Measurements from ENCODE around the gene C1GALT1.
"Not testable (repeated sequence)": the region's sequence is repeated elsewhere in the genome, so short reads cannot be mapped to it uniquely, and the experiment has no call there.

C1GALT1 gene

GRCh38 chr7:7178906-7179305 lies 3.4 kb upstream of the C1GALT1 start:
- H3K27me3 Mint-ChIP-seq = no peaks in the 10 kb centered on the region
- no peak for DNase-seq
- H3K4me3 Mint-ChIP-seq = no peak overlapping the region
- no peak overlapping the region for H3K27ac Mint-ChIP-seq
- CTCF ChIA-PET = interaction anchor here (0.8 to 1.0 kb wide), 2 partner anchors 15 to 76 kb away, joined by 3 to 4 read pairs; no protein-coding TSS in a partner anchor
- peaks cover 2% of the 10 kb centered on the region for H3K9me3 Mint-ChIP-seq
- peaks cover 23% of the 10 kb centered on the region for H3K4me1 Mint-ChIP-seq
- H3K36me3 Mint-ChIP-seq = peaks cover 11% of the 10 kb centered on the region

GRCh38 chr7:7180725-7181449 lies 1.5 kb upstream of the C1GALT1 start:
- peak overlapping the region; percentile 88 for H3K4me3 Mint-ChIP-seq
- CTCF ChIA-PET = interaction anchor here (0.9 to 2.6 kb wide), 9 partner anchors 20 to 495 kb away, joined by 3 to 14 read pairs (median 6); no protein-coding TSS in a partner anchor
- no peaks in the 10 kb centered on the region for H3K9me3 Mint-ChIP-seq

GRCh38 chr7:7181519-7182155 lies 707 bp upstream of the C1GALT1 start:
- Mint-ChIP-seq H3K27me3 (no peaks in the 10 kb centered on the region), H3K4me3 (peak overlapping the region; percentile 88), H3K27ac (peak overlapping the region; percentile 100), H3K4me1 (peaks cover 35% of the 10 kb centered on the region), H3K9me3 (no peaks in the 10 kb centered on the region), H3K36me3 (peaks cover 16% of the 10 kb centered on the region)
- peak; percentile 65 for DNase-seq
- CTCF ChIA-PET = interaction anchor here (0.7 to 2.6 kb wide), 14 partner anchors 13 to 494 kb away, joined by 3 to 14 read pairs (median 4); no protein-coding TSS in a partner anchor

More at GRCh38 chr7:7180725-7181449, 1.5 kb upstream of the C1GALT1 start:
- H3K27ac Mint-ChIP-seq = peak overlapping the region; percentile 100
- peaks cover 16% of the 10 kb centered on the region for H3K36me3 Mint-ChIP-seq
- DNase-seq = no peak
- peaks cover 39% of the 10 kb centered on the region for H3K4me1 Mint-ChIP-seq
- no peaks in the 10 kb centered on the region for H3K27me3 Mint-ChIP-seq

GRCh38 chr7:7183061-7183837 lies 905 bp downstream of the C1GALT1 start:
- CTCF ChIA-PET = interaction anchor here (0.6 to 1.6 kb wide), 2 partner anchors 18 to 80 kb away, joined by 3 to 8 read pairs; no protein-coding TSS in a partner anchor
- peak overlapping the region; percentile 88 for H3K4me3 Mint-ChIP-seq
- no peaks in the 10 kb centered on the region for H3K27me3 Mint-ChIP-seq
- H3K36me3 Mint-ChIP-seq = peaks cover 11% of the 10 kb centered on the region
- peaks cover 28% of the 10 kb centered on the region for H3K4me1 Mint-ChIP-seq
- peak; percentile 61 for DNase-seq
- peak overlapping the region; percentile 100 for H3K27ac Mint-ChIP-seq
- no peaks in the 10 kb centered on the region for H3K9me3 Mint-ChIP-seq

- CTCF ChIA-PET = interaction anchor here (0.6 to 1.6 kb wide), 2 partner anchors 18 to 81 kb away, joined by 3 to 8 read pairs; no protein-coding TSS in a partner anchor
- no peaks in the 10 kb centered on the region for H3K9me3 Mint-ChIP-seq
- peak overlapping the region; percentile 100 for H3K27ac Mint-ChIP-seq
- H3K4me1 Mint-ChIP-seq = peaks cover 30% of the 10 kb centered on the region
- no peak for DNase-seq
- no peaks in the 10 kb centered on the region for H3K27me3 Mint-ChIP-seq
- peaks cover 13% of the 10 kb centered on the region for H3K36me3 Mint-ChIP-seq
- peak overlapping the region; percentile 88 for H3K4me3 Mint-ChIP-seq
Observed at GRCh38 chr7:7183838-7184463, 1.6 kb downstream of the C1GALT1 start.

- no peak for DNase-seq
- Mint-ChIP-seq H3K27me3 (no peaks in the 10 kb centered on the region), H3K27ac (no peak overlapping the region), H3K4me3 (no peak overlapping the region), H3K36me3 (peaks cover 17% of the 10 kb centered on the region), H3K9me3 (no peaks in the 10 kb centered on the region), H3K4me1 (peaks cover 30% of the 10 kb centered on the region)
- CTCF ChIA-PET = no interaction called here
Observed at GRCh38 chr7:7185371-7185989, 3.1 kb downstream of the C1GALT1 start.

GRCh38 chr7:7188091-7188490 lies 5.7 kb downstream of the C1GALT1 start:
- Mint-ChIP-seq H3K27ac (no peak overlapping the region), H3K27me3 (no peaks in the 10 kb centered on the region), H3K9me3 (no peaks in the 10 kb centered on the region), H3K4me1 (peaks cover 35% of the 10 kb centered on the region), H3K36me3 (peaks cover 32% of the 10 kb centered on the region), H3K4me3 (no peak overlapping the region)
- CTCF ChIA-PET = no interaction called here
- DNase-seq = no peak

GRCh38 chr7:7188742-7189141 lies 6.4 kb downstream of the C1GALT1 start:
- Mint-ChIP-seq H3K36me3 (peaks cover 35% of the 10 kb centered on the region), H3K27me3 (no peaks in the 10 kb centered on the region), H3K27ac (no peak overlapping the region), H3K4me3 (no peak overlapping the region), H3K4me1 (peaks cover 39% of the 10 kb centered on the region), H3K9me3 (peaks cover 2% of the 10 kb centered on the region)
- DNase-seq = no peak
- CTCF ChIA-PET = no interaction called here

GRCh38 chr7:7190142-7190541 lies 7.8 kb downstream of the C1GALT1 start:
- Mint-ChIP-seq H3K36me3 (peaks cover 39% of the 10 kb centered on the region), H3K27ac (no peak overlapping the region), H3K4me1 (peaks cover 41% of the 10 kb centered on the region), H3K4me3 (no peak overlapping the region), H3K9me3 (peaks cover 2% of the 10 kb centered on the region), H3K27me3 (no peaks in the 10 kb centered on the region)
- no peak for DNase-seq
- CTCF ChIA-PET = interaction anchor here (2.2 kb wide), 1 partner anchor 87 kb away, joined by 4 read pairs; no protein-coding TSS in a partner anchor

GRCh38 chr7:7191137-7191536 lies 8.8 kb downstream of the C1GALT1 start:
- H3K27me3 Mint-ChIP-seq = no peaks in the 10 kb centered on the region
- H3K27ac Mint-ChIP-seq = no peak overlapping the region
- H3K9me3 Mint-ChIP-seq = peaks cover 2% of the 10 kb centered on the region
- no peak overlapping the region for H3K4me3 Mint-ChIP-seq
- CTCF ChIA-PET = interaction anchor here (2.2 kb wide), 1 partner anchor 88 kb away, joined by 4 read pairs; no protein-coding TSS in a partner anchor
- peaks cover 40% of the 10 kb centered on the region for H3K36me3 Mint-ChIP-seq
- H3K4me1 Mint-ChIP-seq = peaks cover 42% of the 10 kb centered on the region
- DNase-seq = no peak

- Mint-ChIP-seq H3K27ac (peak overlapping the region; percentile 77), H3K36me3 (peaks cover 57% of the 10 kb centered on the region), H3K4me3 (peak overlapping the region; percentile 5), H3K9me3 (peaks cover 17% of the 10 kb centered on the region), H3K4me1 (peaks cover 51% of the 10 kb centered on the region)
- DNase-seq, H3K27me3 Mint-ChIP-seq, CTCF ChIA-PET: not testable (repeated sequence)
Observed at GRCh38 chr7:7192798-7193788, 10.7 kb downstream of the C1GALT1 start.

GRCh38 chr7:7199592-7199991 lies 17.2 kb downstream of the C1GALT1 start:
- not testable (repeated sequence) for H3K27me3 Mint-ChIP-seq, DNase-seq, H3K4me3 Mint-ChIP-seq, H3K27ac Mint-ChIP-seq
- CTCF ChIA-PET = interaction anchor here (1.3 kb wide), 1 partner anchor 96 kb away, joined by 3 read pairs; no protein-coding TSS in a partner anchor
- Mint-ChIP-seq H3K36me3 (peaks cover 54% of the 10 kb centered on the region), H3K4me1 (peaks cover 79% of the 10 kb centered on the region), H3K9me3 (peaks cover 32% of the 10 kb centered on the region)
